LNCAP (cell line): ENCODE data around the gene CD74.

ENCODE experiments used
- TF ChIP-seq, protein P1 (sequence below): fragments of 450-650 bp; IDR thresholded peaks from 2 replicates; pipeline ENCODE4 v1.5.1; 2017; ENCODE audit warnings: mild to moderate bottlenecking

Gene CD74

DNA sequence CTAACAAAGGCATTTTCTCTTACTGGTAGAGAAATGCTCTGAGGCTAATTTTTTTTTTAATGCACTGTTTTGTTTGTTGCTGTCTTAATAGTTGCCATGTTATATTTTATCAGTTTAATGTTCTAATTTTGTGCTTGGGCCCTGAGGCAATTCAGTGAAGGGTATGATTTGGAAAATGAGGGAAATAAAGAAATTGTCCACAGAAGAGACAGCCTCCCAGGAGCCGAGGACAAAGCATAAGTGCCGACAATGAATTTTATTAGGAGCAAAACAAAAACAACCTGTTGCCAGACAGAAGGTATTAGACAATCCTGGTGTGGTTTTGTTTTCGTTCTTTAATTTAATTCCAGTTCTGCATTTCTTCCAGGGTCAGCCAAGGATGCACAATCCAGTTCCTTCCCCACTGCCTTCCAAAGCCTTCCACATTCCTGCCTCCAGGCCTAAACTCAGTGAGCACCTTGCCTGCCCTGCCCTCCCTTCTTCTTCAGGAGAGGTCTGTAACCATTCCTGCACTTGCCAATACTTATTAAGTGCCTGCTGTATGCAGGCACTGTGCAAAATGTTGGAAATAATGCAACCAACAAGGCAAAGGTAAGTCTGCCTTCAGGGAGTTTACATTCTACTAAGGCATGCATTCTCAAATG, 59.6 kb downstream of the CD74 start:
- TF ChIP-seq, protein P1, sequence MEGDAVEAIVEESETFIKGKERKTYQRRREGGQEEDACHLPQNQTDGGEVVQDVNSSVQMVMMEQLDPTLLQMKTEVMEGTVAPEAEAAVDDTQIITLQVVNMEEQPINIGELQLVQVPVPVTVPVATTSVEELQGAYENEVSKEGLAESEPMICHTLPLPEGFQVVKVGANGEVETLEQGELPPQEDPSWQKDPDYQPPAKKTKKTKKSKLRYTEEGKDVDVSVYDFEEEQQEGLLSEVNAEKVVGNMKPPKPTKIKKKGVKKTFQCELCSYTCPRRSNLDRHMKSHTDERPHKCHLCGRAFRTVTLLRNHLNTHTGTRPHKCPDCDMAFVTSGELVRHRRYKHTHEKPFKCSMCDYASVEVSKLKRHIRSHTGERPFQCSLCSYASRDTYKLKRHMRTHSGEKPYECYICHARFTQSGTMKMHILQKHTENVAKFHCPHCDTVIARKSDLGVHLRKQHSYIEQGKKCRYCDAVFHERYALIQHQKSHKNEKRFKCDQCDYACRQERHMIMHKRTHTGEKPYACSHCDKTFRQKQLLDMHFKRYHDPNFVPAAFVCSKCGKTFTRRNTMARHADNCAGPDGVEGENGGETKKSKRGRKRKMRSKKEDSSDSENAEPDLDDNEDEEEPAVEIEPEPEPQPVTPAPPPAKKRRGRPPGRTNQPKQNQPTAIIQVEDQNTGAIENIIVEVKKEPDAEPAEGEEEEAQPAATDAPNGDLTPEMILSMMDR: no peak

DNA sequence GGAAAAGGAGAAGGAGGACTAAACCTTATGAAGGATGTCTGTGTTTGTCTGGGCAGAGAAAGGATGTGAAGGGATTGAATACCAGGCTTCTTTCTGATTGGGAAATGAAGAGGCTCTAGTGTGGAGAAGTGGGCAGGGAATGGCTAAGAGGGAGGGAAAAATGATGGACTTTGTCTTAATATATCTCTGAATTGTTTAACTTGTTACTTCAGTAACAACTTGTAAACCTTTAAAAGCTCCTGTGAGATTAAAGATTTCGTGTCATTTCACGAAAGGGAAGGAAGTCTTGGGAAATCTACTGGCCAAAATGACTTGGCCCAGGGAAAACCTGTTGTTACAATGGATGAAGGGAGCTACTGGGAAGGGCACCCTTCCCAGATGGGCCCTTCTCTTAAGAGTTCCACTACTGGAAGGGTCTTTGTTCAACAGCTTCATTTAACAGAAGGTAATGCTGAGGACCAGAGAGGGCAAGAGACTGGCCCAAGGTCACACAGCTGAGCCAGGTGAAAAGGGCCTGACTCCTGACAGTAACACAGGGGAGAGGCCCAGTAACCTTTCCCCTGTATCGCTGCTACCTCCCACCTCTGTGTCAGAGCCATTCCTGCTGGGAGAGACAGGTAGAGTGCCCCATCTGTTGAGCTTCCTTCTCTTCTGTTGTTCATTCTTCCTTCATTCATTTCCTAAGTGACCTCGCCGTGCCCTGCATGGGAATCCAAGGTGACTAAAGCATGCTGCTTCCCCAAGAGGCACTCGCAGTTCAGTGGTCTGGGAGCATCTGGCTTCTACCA, 60.3 kb downstream of the CD74 start:
- TF ChIP-seq, protein P1: no peak
